Measurements from ENCODE around the gene PTPN1. TPM values are rescaled to one million over a fixed set of nuclear protein-coding genes. Genes with fewer than 3 reads are reported as not detected.

PTPN1 gene
- total and polyA plus RNA-seq, 2 of the 13 experiments (the other 11 are each of a cell fraction or from before 2014, with no cell fraction given): 17.7 to 37.2 TPM

- no peak for TF ChIP-seq FIP1L1 (IDR thresholded peaks at IDR 0.05; ENCODE audit: borderline replicate concordance, insufficient read depth, low read depth, low read length)
- TF ChIP-seq, protein P1, sequence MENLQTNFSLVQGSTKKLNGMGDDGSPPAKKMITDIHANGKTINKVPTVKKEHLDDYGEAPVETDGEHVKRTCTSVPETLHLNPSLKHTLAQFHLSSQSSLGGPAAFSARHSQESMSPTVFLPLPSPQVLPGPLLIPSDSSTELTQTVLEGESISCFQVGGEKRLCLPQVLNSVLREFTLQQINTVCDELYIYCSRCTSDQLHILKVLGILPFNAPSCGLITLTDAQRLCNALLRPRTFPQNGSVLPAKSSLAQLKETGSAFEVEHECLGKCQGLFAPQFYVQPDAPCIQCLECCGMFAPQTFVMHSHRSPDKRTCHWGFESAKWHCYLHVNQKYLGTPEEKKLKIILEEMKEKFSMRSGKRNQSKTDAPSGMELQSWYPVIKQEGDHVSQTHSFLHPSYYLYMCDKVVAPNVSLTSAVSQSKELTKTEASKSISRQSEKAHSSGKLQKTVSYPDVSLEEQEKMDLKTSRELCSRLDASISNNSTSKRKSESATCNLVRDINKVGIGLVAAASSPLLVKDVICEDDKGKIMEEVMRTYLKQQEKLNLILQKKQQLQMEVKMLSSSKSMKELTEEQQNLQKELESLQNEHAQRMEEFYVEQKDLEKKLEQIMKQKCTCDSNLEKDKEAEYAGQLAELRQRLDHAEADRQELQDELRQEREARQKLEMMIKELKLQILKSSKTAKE (CRISPR knock-in tag; IDR thresholded peaks at IDR 0.05; ENCODE audit: borderline replicate concordance): no peak
- TF ChIP-seq GTF2F1 (IDR thresholded peaks at IDR 0.05; ENCODE audit: low read length): no peak
- TF ChIP-seq NFIC (IDR thresholded peaks at IDR 0.05; ENCODE audit: low read length): no peak
- TF ChIP-seq, protein P2, sequence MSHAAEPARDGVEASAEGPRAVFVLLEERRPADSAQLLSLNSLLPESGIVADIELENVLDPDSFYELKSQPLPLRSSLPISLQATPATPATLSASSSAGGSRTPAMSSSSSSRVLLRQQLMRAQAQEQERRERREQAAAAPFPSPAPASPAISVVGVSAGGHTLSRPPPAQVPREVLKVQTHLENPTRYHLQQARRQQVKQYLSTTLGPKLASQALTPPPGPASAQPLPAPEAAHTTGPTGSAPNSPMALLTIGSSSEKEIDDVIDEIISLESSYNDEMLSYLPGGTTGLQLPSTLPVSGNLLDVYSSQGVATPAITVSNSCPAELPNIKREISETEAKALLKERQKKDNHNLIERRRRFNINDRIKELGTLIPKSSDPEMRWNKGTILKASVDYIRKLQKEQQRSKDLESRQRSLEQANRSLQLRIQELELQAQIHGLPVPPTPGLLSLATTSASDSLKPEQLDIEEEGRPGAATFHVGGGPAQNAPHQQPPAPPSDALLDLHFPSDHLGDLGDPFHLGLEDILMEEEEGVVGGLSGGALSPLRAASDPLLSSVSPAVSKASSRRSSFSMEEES (CRISPR knock-in tag; IDR thresholded peaks at IDR 0.05): peak; percentile 46; the same call in 1 of the 2 replicates
- TF ChIP-seq PRMT3 (CRISPR knock-in tag; IDR thresholded peaks at IDR 0.05; ENCODE audit: borderline replicate concordance, low read depth): no peak
- no peak for TF ChIP-seq GABPA (IDR thresholded peaks at IDR 0.05; ENCODE audit: low read depth, low read length)
- peak; percentile 19; the same call in 1 of the 2 replicates for TF ChIP-seq GABPA (CRISPR knock-in tag; IDR thresholded peaks at IDR 0.05; ENCODE audit: low read depth)
- peak; percentile 68; the same call in 1 of the 2 replicates for TF ChIP-seq CENPBD1 (CRISPR knock-in tag; IDR thresholded peaks at IDR 0.05; ENCODE audit: borderline replicate concordance, low read depth)
- TF ChIP-seq, protein P3, sequence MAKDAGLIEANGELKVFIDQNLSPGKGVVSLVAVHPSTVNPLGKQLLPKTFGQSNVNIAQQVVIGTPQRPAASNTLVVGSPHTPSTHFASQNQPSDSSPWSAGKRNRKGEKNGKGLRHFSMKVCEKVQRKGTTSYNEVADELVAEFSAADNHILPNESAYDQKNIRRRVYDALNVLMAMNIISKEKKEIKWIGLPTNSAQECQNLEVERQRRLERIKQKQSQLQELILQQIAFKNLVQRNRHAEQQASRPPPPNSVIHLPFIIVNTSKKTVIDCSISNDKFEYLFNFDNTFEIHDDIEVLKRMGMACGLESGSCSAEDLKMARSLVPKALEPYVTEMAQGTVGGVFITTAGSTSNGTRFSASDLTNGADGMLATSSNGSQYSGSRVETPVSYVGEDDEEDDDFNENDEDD (CRISPR knock-in tag; IDR thresholded peaks at IDR 0.05; ENCODE audit: borderline replicate concordance): peak; percentile 43; the same call in 1 of the 2 replicates
- TF ChIP-seq, protein P4, sequence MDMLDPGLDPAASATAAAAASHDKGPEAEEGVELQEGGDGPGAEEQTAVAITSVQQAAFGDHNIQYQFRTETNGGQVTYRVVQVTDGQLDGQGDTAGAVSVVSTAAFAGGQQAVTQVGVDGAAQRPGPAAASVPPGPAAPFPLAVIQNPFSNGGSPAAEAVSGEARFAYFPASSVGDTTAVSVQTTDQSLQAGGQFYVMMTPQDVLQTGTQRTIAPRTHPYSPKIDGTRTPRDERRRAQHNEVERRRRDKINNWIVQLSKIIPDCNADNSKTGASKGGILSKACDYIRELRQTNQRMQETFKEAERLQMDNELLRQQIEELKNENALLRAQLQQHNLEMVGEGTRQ (IDR thresholded peaks at IDR 0.05; ENCODE audit: low read depth, low read length): no peak
- TF ChIP-seq, protein P4 (CRISPR knock-in tag; IDR thresholded peaks at IDR 0.05; ENCODE audit: borderline replicate concordance): no peak
- no peak for TF ChIP-seq HNF4A (CRISPR knock-in tag; IDR thresholded peaks at IDR 0.05)
- peak; percentile 83 for TF ChIP-seq ZBTB26 (CRISPR knock-in tag; IDR thresholded peaks at IDR 0.05; ENCODE audit: borderline replicate concordance)
- TF ChIP-seq RFX5 (IDR thresholded peaks at IDR 0.05; ENCODE audit: low read depth, low read length): 0 out of 2 replicates have a peak, but pooled peaks have one; percentile 35
- no peak for TF ChIP-seq SRSF4 (IDR thresholded peaks at IDR 0.05; ENCODE audit: low read depth, low read length, poor library complexity, severe bottlenecking)
- TF ChIP-seq ZNF354B (CRISPR knock-in tag; IDR thresholded peaks at IDR 0.05): no peak
- TF ChIP-seq ZNF75D (CRISPR knock-in tag; IDR thresholded peaks at IDR 0.05; ENCODE audit: borderline replicate concordance): no peak
- TF ChIP-seq ZMAT3 (CRISPR knock-in tag; conservative IDR thresholded peaks at IDR 0.05): no peak; the same call in 1 of the 2 replicates
- TF ChIP-seq, protein P5, sequence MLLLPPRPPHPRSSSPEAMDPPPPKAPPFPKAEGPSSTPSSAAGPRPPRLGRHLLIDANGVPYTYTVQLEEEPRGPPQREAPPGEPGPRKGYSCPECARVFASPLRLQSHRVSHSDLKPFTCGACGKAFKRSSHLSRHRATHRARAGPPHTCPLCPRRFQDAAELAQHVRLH (CRISPR knock-in tag; IDR thresholded peaks at IDR 0.05; ENCODE audit: borderline replicate concordance, low read depth): peak; percentile 98
Measured at GRCh38 chr20:50460608-50461267, 49.4 kb upstream of the PTPN1 start (continued).
